OCI-LY1 (cell line): ENCODE results near the gene ZFYVE9.

Experiments used
- EZH2 ChIP-seq: fragments of 200-600 bp; sonication (generic), shearing (Covaris generic); IDR thresholded peaks from 2 replicates; pipeline ENCODE4 v1.8.0; 2017; ENCODE audit warnings: borderline replicate concordance, mixed run types, mild to moderate bottlenecking, antibody characterized with exemption, low read length, moderate library complexity, mixed read lengths
- TF ChIP-seq, protein P1 (sequence below): fragments of 200-600 bp; sonication (generic), shearing (Covaris generic); IDR thresholded peaks from 2 replicates; pipeline ENCODE4 v1.5.1; 2017; ENCODE audit warnings: mild to moderate bottlenecking, antibody characterized with exemption, low read length, moderate library complexity, mixed read lengths

GRCh38 chr1:52166996-52167753, 25.3 kb downstream of the ZFYVE9 start:
- TF ChIP-seq, protein P1, sequence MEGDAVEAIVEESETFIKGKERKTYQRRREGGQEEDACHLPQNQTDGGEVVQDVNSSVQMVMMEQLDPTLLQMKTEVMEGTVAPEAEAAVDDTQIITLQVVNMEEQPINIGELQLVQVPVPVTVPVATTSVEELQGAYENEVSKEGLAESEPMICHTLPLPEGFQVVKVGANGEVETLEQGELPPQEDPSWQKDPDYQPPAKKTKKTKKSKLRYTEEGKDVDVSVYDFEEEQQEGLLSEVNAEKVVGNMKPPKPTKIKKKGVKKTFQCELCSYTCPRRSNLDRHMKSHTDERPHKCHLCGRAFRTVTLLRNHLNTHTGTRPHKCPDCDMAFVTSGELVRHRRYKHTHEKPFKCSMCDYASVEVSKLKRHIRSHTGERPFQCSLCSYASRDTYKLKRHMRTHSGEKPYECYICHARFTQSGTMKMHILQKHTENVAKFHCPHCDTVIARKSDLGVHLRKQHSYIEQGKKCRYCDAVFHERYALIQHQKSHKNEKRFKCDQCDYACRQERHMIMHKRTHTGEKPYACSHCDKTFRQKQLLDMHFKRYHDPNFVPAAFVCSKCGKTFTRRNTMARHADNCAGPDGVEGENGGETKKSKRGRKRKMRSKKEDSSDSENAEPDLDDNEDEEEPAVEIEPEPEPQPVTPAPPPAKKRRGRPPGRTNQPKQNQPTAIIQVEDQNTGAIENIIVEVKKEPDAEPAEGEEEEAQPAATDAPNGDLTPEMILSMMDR: no peak
- no peak for TF ChIP-seq EZH2
